GM18505 (cell line): ENCODE results near the gene GALT.

ENCODE experiments used
- ATAC-seq: cut with Tn5 transposase; IDR thresholded peaks from one replicate; pipeline ENCODE4 v1.9.1; 2021; ENCODE audit not compliant: unreplicated experiment
- POLR2A ChIP-seq: IDR thresholded peaks from 4 replicates; pipeline ENCODE4 v1.6.1; 2011; ENCODE audit warnings: borderline replicate concordance; ENCODE audit not compliant: insufficient read depth, insufficient read length; ENCODE audit errors: extremely low read depth

GALT gene

GRCh38 chr9:34665067-34665380 lies 18.5 kb downstream of the GALT start:
- no peak for ATAC-seq
- peak; percentile 10 for TF ChIP-seq POLR2A

DNA sequence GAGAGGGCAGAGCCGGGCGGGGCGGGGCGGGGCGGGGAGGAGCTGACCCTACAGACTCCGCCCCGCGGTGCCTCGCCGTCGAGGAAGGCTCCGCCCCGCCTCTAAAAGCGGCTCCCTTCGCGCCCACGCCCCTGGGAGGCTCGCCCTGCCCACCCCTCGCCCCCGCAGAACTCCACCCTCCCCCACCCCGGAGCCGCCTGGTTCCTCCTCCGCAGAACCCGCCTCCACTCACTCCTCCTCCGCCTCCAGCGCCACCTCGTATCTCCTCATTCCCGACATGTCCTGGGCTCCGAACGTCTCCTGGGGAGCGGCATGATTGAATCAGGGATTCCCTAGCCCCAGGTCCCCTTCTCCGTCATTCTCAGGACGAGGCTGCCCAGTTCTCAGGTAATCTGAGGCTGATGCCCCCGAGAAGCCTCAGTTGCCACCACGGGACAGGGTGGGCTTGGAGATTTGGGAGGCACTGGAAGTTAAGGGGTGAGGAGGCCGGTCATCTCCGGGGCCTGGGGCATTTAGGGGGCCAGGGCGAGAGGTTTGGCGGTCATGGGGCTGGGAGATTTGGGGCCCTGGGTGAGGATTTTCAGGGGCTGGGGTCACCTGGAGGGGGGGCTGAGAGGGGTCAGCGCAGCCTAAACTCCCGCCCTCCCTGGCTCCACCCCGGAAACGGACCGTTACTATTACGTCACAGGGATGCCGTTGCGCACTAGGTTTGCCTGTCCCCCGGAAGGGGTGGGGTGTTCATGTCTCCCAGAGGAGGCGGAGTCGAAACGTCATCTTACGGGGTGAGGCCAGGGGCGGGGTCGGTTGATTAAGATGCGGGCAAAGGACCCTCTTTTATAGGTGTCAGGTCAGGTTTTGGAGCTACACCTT lies 19.1 kb downstream of the GALT start:
- TF ChIP-seq POLR2A = peak; percentile 45
- ATAC-seq = peak; percentile 60

- ATAC-seq = no peak
- TF ChIP-seq POLR2A = no peak
Observed at GRCh38 chr9:34669809-34670562, 23.5 kb downstream of the GALT start.

DNA sequence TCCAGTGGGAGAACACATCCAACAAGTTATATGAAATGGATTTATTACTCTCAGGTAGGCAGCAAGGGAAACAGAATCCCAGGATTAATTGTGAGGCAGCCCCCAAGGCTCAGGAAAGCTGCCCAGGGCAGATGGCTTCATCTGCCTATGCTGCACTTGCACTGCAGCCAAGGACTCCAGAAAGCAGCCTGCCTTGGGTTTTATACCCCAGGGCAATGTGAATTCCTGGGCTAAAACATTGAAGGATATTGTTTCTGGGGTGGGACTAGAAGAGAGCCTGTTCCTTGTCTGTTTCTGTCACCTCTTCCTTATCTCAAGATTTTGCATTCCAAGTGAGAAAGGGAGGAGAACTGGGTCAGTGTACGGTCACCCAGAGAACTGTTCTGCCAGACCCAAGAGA lies 24.8 kb downstream of the GALT start:
- TF ChIP-seq POLR2A = no peak
- no peak for ATAC-seq

- ATAC-seq = no peak
- no peak for TF ChIP-seq POLR2A
Observed at GRCh38 chr9:34674440-34674839, 28.0 kb downstream of the GALT start.

- TF ChIP-seq POLR2A = no peak
- no peak for ATAC-seq
Observed at GRCh38 chr9:34675048-34675714, 28.7 kb downstream of the GALT start.

- no peak for ATAC-seq
- TF ChIP-seq POLR2A = no peak
Observed at GRCh38 chr9:34675869-34676268, 29.4 kb downstream of the GALT start.

GRCh38 chr9:34684145-34684544 lies 37.7 kb downstream of the GALT start:
- ATAC-seq = no peak
- TF ChIP-seq POLR2A = no peak

DNA sequence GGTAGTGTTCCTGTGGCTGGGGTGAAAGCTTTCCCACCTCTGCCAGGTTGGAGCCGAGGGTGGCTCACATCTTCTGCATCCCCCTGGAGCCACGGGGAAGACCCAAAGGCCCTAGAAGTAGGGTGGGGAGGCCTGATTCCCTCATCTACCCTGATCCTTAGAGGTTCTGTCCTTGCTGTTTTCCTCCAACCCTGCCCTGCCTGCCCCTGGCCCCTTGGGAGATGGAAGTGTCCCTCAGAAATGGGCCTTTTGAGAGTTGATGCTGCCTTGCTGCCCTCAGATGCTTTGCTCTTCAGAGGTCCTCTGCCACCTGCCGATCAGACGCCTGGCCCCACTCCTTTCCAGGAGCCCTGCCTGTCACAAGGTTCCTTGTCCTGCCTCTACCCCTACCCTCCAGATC lies 38.3 kb downstream of the GALT start:
- TF ChIP-seq POLR2A = no peak
- ATAC-seq = no peak

- no peak for TF ChIP-seq POLR2A
- ATAC-seq = no peak
Observed at GRCh38 chr9:34685591-34685990, 39.1 kb downstream of the GALT start.

DNA sequence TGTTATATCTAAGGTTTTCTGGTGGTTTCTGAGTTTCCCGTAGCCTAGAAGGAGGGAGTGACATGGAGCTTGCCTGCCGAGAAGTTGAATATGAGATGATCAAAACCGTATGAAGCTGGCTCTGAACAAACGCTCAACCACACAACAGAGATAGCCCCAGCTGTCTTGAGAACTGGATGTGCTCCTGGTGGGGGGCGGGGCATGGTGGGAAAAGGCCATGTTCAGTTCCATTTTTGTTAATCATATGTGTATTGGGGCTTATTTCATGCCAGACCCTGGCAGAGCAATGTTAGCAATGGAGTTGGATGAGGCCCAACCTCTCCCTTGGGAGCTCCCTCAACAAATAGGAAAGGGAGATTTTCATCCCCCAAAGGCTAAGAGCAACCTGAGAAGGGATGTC lies 39.8 kb downstream of the GALT start:
- ATAC-seq = no peak

DNA sequence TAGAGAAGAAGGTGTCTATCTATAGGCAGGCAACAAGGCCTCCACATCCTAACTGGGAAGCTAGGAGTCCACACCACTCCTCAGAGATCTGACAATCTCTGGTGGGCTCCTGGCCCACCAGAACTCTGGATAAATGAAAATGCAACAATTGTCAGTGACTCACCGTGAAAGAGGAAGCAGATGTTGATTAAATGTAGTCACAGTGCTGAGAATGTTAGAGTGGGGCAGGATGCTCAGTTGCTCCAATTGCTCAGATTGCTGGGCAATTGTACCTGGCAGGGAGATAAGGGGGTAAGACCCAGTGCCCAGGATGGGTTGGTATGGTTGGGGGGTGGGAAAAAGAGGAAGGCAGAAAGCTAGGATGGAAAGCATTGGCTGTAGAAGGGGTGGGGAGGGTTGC lies 40.3 kb downstream of the GALT start:
- no peak for TF ChIP-seq POLR2A
- no peak for ATAC-seq

More for the DNA sequence above, 39.8 kb downstream of the GALT start:
- no peak for TF ChIP-seq POLR2A

DNA sequence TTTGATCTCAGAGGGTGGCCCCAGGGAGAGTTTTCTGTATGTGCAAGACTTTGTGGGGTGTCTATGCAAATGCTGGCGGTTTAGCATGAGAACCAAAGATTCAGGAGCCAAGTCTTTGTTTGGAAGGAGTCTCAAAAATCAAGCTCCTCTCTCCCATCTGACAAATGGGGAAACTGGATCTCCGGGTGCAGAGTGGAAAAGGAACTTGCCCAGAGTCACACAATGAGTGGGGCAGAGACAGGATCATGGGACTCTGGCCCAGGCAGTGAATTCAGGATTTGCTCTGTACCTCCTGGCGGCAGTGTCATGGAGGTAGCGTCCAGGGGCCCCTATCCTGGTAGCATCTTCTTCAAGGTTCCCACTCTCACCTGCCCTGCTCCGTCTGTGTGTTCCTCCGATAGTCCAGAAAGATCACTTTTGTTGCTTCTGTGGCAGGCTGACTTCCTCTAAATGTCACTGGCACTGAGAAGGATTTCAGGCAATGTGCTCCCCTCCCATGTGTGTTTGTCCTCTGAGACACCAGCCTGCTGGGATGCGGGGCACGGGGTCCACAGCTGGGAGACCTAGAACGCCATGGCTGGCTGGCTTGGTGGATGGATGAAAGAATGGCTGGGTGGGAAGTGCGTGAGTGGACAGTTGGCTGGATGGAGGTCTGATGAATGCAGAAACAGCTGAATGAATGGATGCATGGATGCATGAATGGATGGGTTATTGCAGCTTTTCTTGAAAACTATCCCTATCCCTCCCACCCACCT lies 41.0 kb downstream of the GALT start:
- no peak for TF ChIP-seq POLR2A
- no peak for ATAC-seq
